Hepatocyte (in vitro differentiated cells): Measurements from ENCODE around the gene NR1D2. TPM values are rescaled to one million over a fixed set of nuclear protein-coding genes. Genes with fewer than 3 reads are reported as not detected.

Experiments
- DNase-seq: peaks from one replicate; pipeline ENCODE4 v3.0.0-alpha.2; 2016; ENCODE audit warnings: low spot score
- H2AFZ ChIP-seq: fragments of 200-600 bp; sonication (generic); 2 replicates; pipeline ENCODE4 v1.6.0; 2016; ENCODE audit warnings: antibody characterized with exemption, mild to moderate bottlenecking
- H3K27ac ChIP-seq: fragments of 200-600 bp; sonication (generic); 2 replicates; pipeline ENCODE4 v1.5.1; 2016; ENCODE audit warnings: mild to moderate bottlenecking
- H3K27me3 ChIP-seq: fragments of 200-600 bp; sonication (generic); 2 replicates; pipeline ENCODE4 v1.6.1; 2016
- H3K36me3 ChIP-seq: fragments of 200-600 bp; sonication (generic); replicated peaks from 2 replicates; pipeline ENCODE4 v1.5.1; 2016; ENCODE audit warnings: low read depth; ENCODE audit not compliant: insufficient read depth
- H3K4me1 ChIP-seq: fragments of 200-600 bp; sonication (generic); 2 replicates; pipeline ENCODE4 v1.5.1; 2016; ENCODE audit warnings: mild to moderate bottlenecking, moderate library complexity; ENCODE audit not compliant: insufficient read depth
- H3K4me2 ChIP-seq: fragments of 200-600 bp; sonication (generic); 2 replicates; pipeline ENCODE4 v1.6.0; 2016
- H3K4me3 ChIP-seq: fragments of 200-600 bp; sonication (generic); 2 replicates; pipeline ENCODE4 v1.5.1; 2016; ENCODE audit warnings: mild to moderate bottlenecking
- H3K79me2 ChIP-seq: fragments of 200-600 bp; sonication (generic); 2 replicates; pipeline ENCODE4 v1.6.0; 2017; ENCODE audit warnings: mild to moderate bottlenecking
- H3K9me2 ChIP-seq: fragments of 200-600 bp; sonication (generic); replicated peaks from 2 replicates; pipeline ENCODE4 v1.6.0; 2017; ENCODE audit warnings: mild to moderate bottlenecking; ENCODE audit not compliant: insufficient read depth
- H3K9me3 ChIP-seq: fragments of 200-600 bp; sonication (generic); 2 replicates; pipeline ENCODE4 v1.5.1; 2016; ENCODE audit warnings: low read depth, mild to moderate bottlenecking
- H4K20me1 ChIP-seq: fragments of 200-600 bp; sonication (generic); 2 replicates; pipeline ENCODE4 v1.6.0; 2016; ENCODE audit warnings: mild to moderate bottlenecking; ENCODE audit not compliant: insufficient read depth, poor library complexity, severe bottlenecking
- EZH2 ChIP-seq: fragments of 200-600 bp; sonication (generic); IDR thresholded peaks from 2 replicates; pipeline ENCODE4 v1.6.1; 2016; ENCODE audit warnings: antibody characterized with exemption, mild to moderate bottlenecking, borderline replicate concordance
- EZH2phosphoT487 ChIP-seq: fragments of 200-600 bp; sonication (generic); IDR thresholded peaks from one replicate; pipeline ENCODE4 v1.6.1; 2018; ENCODE audit warnings: antibody characterized with exemption, mild to moderate bottlenecking, low read depth, moderate library complexity; ENCODE audit not compliant: unreplicated experiment, severe bottlenecking
- WGBS: methylation state at CpG from one replicate; pipeline ENCODE4 v1.1.6; 2016; ENCODE audit warnings: low lambda C conversion rate; ENCODE audit errors: missing lambda C conversion rate; 5-methylcytosine and 5-hydroxymethylcytosine counted together
- polyA plus RNA-seq: library from polyadenylated mRNA; unstranded; fragments of >200 nt; fragmentation: Nextera tagmentation; extraction: Ambion mirVana; gene quantifications from 2 replicates; pipeline ENCODE4 v1.2.1, GENCODE V29; 2016
- total RNA-seq: library from RNA; depleted of rRNA; stranded (reverse); fragments of >200 nt; gene quantifications from 2 replicates; pipeline ENCODE4 v1.2.3, GENCODE V29; 2014
- TF ChIP-seq, protein P1 (sequence below): fragments of 200-600 bp; sonication (generic); IDR thresholded peaks from 2 replicates; pipeline ENCODE4 v1.5.1; 2016; ENCODE audit warnings: antibody characterized with exemption, mild to moderate bottlenecking; ENCODE audit not compliant: poor library complexity

The NR1D2 gene
- total and polyA plus RNA-seq, 2 experiments from 2014 or later: 6.8 to 18.3 TPM

GRCh38 chr3:23920151-23920655 is 24.9 kb upstream of the NR1D2 start:
- Histone ChIP-seq H3K4me1 (peaks cover 14% of the 10 kb centered on the region), H3K79me2 (peaks cover 32% of the 10 kb centered on the region), H3K27ac (no peak overlapping the region), H2AFZ (no peak overlapping the region), H3K4me3 (no peak overlapping the region), H3K4me2 (no peak overlapping the region), H4K20me1 (peaks cover 35% of the 10 kb centered on the region), H3K9me3 (no peaks in the 10 kb centered on the region), H3K9me2 (no peaks in the 10 kb centered on the region), H3K27me3 (no peaks in the 10 kb centered on the region), H3K36me3 (no peaks in the 10 kb centered on the region)
- WGBS: 95% methylated on average over 5 of the region's 5 CpGs
- DNase-seq: no peak
- TF ChIP-seq EZH2phosphoT487 (no peak), EZH2 (no peak)
- TF ChIP-seq, protein P1, sequence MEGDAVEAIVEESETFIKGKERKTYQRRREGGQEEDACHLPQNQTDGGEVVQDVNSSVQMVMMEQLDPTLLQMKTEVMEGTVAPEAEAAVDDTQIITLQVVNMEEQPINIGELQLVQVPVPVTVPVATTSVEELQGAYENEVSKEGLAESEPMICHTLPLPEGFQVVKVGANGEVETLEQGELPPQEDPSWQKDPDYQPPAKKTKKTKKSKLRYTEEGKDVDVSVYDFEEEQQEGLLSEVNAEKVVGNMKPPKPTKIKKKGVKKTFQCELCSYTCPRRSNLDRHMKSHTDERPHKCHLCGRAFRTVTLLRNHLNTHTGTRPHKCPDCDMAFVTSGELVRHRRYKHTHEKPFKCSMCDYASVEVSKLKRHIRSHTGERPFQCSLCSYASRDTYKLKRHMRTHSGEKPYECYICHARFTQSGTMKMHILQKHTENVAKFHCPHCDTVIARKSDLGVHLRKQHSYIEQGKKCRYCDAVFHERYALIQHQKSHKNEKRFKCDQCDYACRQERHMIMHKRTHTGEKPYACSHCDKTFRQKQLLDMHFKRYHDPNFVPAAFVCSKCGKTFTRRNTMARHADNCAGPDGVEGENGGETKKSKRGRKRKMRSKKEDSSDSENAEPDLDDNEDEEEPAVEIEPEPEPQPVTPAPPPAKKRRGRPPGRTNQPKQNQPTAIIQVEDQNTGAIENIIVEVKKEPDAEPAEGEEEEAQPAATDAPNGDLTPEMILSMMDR: no peak

DNA sequence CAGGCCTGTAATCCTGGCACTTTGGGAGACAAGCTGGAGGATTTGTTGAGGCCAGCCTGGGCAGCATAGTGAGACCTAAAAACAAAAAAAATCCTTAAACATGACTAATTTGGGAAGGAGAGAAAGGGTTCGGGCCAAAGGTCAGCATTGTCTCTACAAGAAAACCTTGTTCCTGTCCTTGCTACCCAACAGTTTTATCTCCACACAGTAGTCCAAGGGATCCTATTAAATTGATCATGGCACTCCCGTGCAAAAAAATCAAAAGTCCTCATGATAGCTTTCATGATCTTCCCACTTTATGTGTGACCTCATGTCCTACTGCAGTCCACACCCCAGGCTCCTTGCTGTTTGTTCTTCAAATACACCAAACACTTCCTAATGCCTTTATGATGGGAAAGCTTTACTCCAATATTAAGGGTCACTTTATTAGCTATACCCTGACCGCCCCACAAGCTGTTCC is 24.0 kb upstream of the NR1D2 start:
- Histone ChIP-seq H3K9me2 (no peaks in the 10 kb centered on the region), H3K4me2 (no peak overlapping the region), H3K9me3 (no peaks in the 10 kb centered on the region), H3K27me3 (no peaks in the 10 kb centered on the region), H3K4me3 (no peak overlapping the region), H3K27ac (no peak overlapping the region), H4K20me1 (peaks cover 35% of the 10 kb centered on the region), H2AFZ (no peak overlapping the region), H3K4me1 (peaks cover 6% of the 10 kb centered on the region), H3K36me3 (no peaks in the 10 kb centered on the region), H3K79me2 (peaks cover 24% of the 10 kb centered on the region)
- DNase-seq: no peak
- TF ChIP-seq, protein P1: no peak
- TF ChIP-seq EZH2 (no peak), EZH2phosphoT487 (no peak)
- 78% methylated on average over 3 of the region's 3 CpGs for WGBS

DNA sequence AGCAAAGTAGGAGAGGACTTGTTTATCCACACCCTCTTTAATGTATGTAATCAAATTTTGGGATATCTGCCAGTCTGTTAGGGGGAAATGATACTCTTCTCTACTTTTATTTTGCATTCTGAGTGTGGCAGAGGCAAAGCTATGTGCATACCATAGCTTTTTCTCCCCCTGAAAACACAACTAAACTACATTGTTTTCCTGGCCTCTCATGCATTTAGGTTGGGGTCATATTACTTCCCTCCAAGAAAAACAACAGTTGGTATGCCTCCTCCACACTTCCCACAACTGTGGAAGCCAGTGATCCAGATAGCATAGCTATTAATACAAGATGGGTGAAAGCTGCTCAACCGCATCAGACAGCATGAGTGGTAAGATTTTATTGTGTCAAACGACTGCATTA is 21.3 kb upstream of the NR1D2 start:
- H3K27ac ChIP-seq: no peak overlapping the region
- no peak overlapping the region for H2AFZ ChIP-seq
- H3K36me3 ChIP-seq: no peaks in the 10 kb centered on the region
- no peak for DNase-seq
- H3K4me2 ChIP-seq: no peak overlapping the region
- no peaks in the 10 kb centered on the region for H3K9me3 ChIP-seq
- H3K9me2 ChIP-seq: no peaks in the 10 kb centered on the region
- no peak overlapping the region for H3K4me3 ChIP-seq
- no peaks in the 10 kb centered on the region for H3K27me3 ChIP-seq
- H3K4me1 ChIP-seq: peaks cover 2% of the 10 kb centered on the region
- WGBS: 73% methylated on average over 2 of the region's 2 CpGs
- peaks cover 5% of the 10 kb centered on the region for H3K79me2 ChIP-seq
- peaks cover 24% of the 10 kb centered on the region for H4K20me1 ChIP-seq
- TF ChIP-seq, protein P1: no peak
- TF ChIP-seq EZH2phosphoT487 (no peak), EZH2 (no peak)

- 96% methylated on average over 7 of the region's 7 CpGs for WGBS
- TF ChIP-seq EZH2 (no peak), EZH2phosphoT487 (no peak)
- no peak overlapping the region for H3K4me3 ChIP-seq
- H3K9me2 ChIP-seq: no peaks in the 10 kb centered on the region
- H3K4me1 ChIP-seq: no peaks in the 10 kb centered on the region
- no peaks in the 10 kb centered on the region for H4K20me1 ChIP-seq
- no peak for DNase-seq
- no peaks in the 10 kb centered on the region for H3K36me3 ChIP-seq
- no peak overlapping the region for H3K4me2 ChIP-seq
- H3K79me2 ChIP-seq: no peaks in the 10 kb centered on the region
- H2AFZ ChIP-seq: no peak overlapping the region
- no peaks in the 10 kb centered on the region for H3K9me3 ChIP-seq
- no peaks in the 10 kb centered on the region for H3K27me3 ChIP-seq
- H3K27ac ChIP-seq: no peak overlapping the region
Measured at GRCh38 chr3:23926246-23926645, 18.8 kb upstream of the NR1D2 start.
